K562 (cell line): ENCODE data around the gene KBTBD4. TPM values are rescaled to one million over a fixed set of nuclear protein-coding genes. Genes with fewer than 3 reads are reported as not detected.

Experiments used
- BACH1 ChIP-seq: fragments of 200-800 bp; sonication (Bioruptor generic); IDR thresholded peaks from 2 replicates; pipeline ENCODE4 v1.6.1; 2016; ENCODE audit warnings: missing genetic modification characterization, missing compliant biosample characterization
- BCL6 ChIP-seq: fragments of 250-450 bp; sonication (Bioruptor Pico); IDR thresholded peaks from 2 replicates; pipeline ENCODE4 v1.4.0; 2020
- DLX4 ChIP-seq: fragments of 250-450 bp; sonication (Bioruptor Pico); IDR thresholded peaks from 2 replicates; pipeline ENCODE4 v1.6.1; 2021; ENCODE audit warnings: mild to moderate bottlenecking
- ERF ChIP-seq: fragments of 450-650 bp; formaldehyde crosslinking; IDR thresholded peaks from 2 replicates; pipeline ENCODE4 v1.4.0; 2020; ENCODE audit warnings: mild to moderate bottlenecking, mixed read lengths
- ESRRA ChIP-seq: fragments of 450-650 bp; IDR thresholded peaks from 2 replicates; pipeline ENCODE4 v1.6.1; 2014; ENCODE audit warnings: low read depth, mild to moderate bottlenecking, moderate library complexity, borderline replicate concordance
- GABPA ChIP-seq: fragments of 200-800 bp; sonication (Bioruptor generic); conservative IDR thresholded peaks from 2 replicates; pipeline ENCODE4 v1.6.1; 2016; ENCODE audit warnings: low read depth, missing genetic modification characterization, missing compliant biosample characterization
- HBP1 ChIP-seq: fragments of 450-650 bp; formaldehyde crosslinking; IDR thresholded peaks from 2 replicates; pipeline ENCODE4 v1.4.0; 2022; ENCODE audit warnings: missing genetic modification characterization
- HNRNPH1 ChIP-seq: fragments of 200-400 bp; formaldehyde crosslinking; optimal IDR thresholded peaks from 2 replicates; pipeline ENCODE3; 2017; ENCODE audit warnings: low read depth, mild to moderate bottlenecking, low read length, moderate library complexity
- ILF3 ChIP-seq: fragments of 450-650 bp; IDR thresholded peaks from 2 replicates; pipeline ENCODE4 v1.6.1; 2018; ENCODE audit warnings: antibody characterized with exemption, mild to moderate bottlenecking, moderate library complexity, borderline replicate concordance
- MEF2D ChIP-seq: conservative IDR thresholded peaks from 2 replicates; pipeline ENCODE4 v1.6.1; 2016; ENCODE audit warnings: low read depth, missing genetic modification characterization, missing compliant biosample characterization
- RBM39 ChIP-seq: fragments of 200-400 bp; formaldehyde crosslinking; optimal IDR thresholded peaks from 2 replicates; pipeline ENCODE3; 2018; ENCODE audit warnings: low read depth, low read length
- SRSF1 ChIP-seq: fragments of 200-400 bp; formaldehyde crosslinking; IDR thresholded peaks from 2 replicates; pipeline ENCODE4 v1.6.1; 2017; ENCODE audit warnings: mild to moderate bottlenecking, low read depth, low read length, moderate library complexity
- SRSF9 ChIP-seq: fragments of 200-400 bp; formaldehyde crosslinking; IDR thresholded peaks from 2 replicates; pipeline ENCODE4 v1.6.1; 2017; ENCODE audit warnings: low read depth, low read length, borderline replicate concordance
- TAF7 ChIP-seq: fragments of 450-650 bp; IDR thresholded peaks from 2 replicates; pipeline ENCODE4 v1.6.1; 2016; ENCODE audit warnings: missing genetic modification characterization, missing compliant biosample characterization
- ZNF12 ChIP-seq: sonication (generic); formaldehyde crosslinking; IDR thresholded peaks from 2 replicates; pipeline ENCODE4 v1.4.0; 2020; ENCODE audit warnings: mild to moderate bottlenecking, missing genetic modification reagents
- ZNF764 ChIP-seq: fragments of 250-450 bp; sonication (Bioruptor Pico); IDR thresholded peaks from 2 replicates; pipeline ENCODE4 v1.4.0; 2020; ENCODE audit warnings: low read depth, mild to moderate bottlenecking, moderate library complexity
- polyA plus RNA-seq, 8 experiments: library from polyadenylated mRNA; depleted of rRNA in 4 of 8; stranded (reverse) in 5 of 8; unstranded in 3 of 8; fragments of >200 nt; fragmentation: Nextera tagmentation in 2 of 8; fragmentation: Illumina TruSeq in 1 of 8; extraction: Ambion mirVana in 2 of 8; extraction: Trizol in 1 of 8; gene quantifications; 2 replicates each; pipeline versions ENCODE4 v1.2.1 to v1.2.3, GENCODE V29; 2011 to 2014; ENCODE audit warnings: inconsistent platforms in 1 of 8, missing spikeins in 1 of 8
- total RNA-seq, 7 experiments: library from RNA; depleted of rRNA in 6 of 7; stranded (reverse); fragments of >200 nt in 6 of 7; fragmentation: Illumina TruSeq in 2 of 7; extraction: Trizol in 2 of 7; gene quantifications; 2 replicates each; pipeline versions ENCODE4 v1.2.1 to v1.2.3, GENCODE V29; 2011 to 2021; ENCODE audit warnings: low replicate concordance in 1 of 7
- TF ChIP-seq, protein P1 (sequence below), 2 experiments: fragments of 450-650 bp in 1 of 2; sonication (generic) in 1 of 2; formaldehyde crosslinking in 1 of 2; IDR thresholded peaks in 1 of 2; conservative IDR thresholded peaks in 1 of 2; 2 replicates each; pipeline versions ENCODE4 v1.6.1 to v1.8.1; 2016 to 2023; ENCODE audit warnings: mild to moderate bottlenecking in 2 of 2, moderate library complexity in 2 of 2, inconsistent platforms in 1 of 2, missing genetic modification reagents in 1 of 2
- TF ChIP-seq, protein P2 (sequence below): fragments of 250-450 bp; sonication (Bioruptor Pico); IDR thresholded peaks from 2 replicates; pipeline ENCODE4 v1.9.0; 2021; ENCODE audit warnings: mild to moderate bottlenecking, inconsistent platforms

Gene KBTBD4
- total and polyA plus RNA-seq, 9 of the 15 experiments (the other 6 are each of a cell fraction or from before 2014, with no cell fraction given) = 7.0 to 33.9 (median 13.3) TPM

GRCh38 chr11:47565340-47566148, 13.2 kb downstream of the KBTBD4 start, which contains the start of gene PTPMT1 (continued):
- TF ChIP-seq, protein P1, sequence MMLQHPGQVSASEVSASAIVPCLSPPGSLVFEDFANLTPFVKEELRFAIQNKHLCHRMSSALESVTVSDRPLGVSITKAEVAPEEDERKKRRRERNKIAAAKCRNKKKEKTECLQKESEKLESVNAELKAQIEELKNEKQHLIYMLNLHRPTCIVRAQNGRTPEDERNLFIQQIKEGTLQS (IDR thresholded peaks at IDR 0.05) = no peak
- TF ChIP-seq, protein P1 (CRISPR knock-in tag; conservative IDR thresholded peaks at IDR 0.05) = no peak
- TF ChIP-seq ILF3 = no peak
- TF ChIP-seq, protein P2, sequence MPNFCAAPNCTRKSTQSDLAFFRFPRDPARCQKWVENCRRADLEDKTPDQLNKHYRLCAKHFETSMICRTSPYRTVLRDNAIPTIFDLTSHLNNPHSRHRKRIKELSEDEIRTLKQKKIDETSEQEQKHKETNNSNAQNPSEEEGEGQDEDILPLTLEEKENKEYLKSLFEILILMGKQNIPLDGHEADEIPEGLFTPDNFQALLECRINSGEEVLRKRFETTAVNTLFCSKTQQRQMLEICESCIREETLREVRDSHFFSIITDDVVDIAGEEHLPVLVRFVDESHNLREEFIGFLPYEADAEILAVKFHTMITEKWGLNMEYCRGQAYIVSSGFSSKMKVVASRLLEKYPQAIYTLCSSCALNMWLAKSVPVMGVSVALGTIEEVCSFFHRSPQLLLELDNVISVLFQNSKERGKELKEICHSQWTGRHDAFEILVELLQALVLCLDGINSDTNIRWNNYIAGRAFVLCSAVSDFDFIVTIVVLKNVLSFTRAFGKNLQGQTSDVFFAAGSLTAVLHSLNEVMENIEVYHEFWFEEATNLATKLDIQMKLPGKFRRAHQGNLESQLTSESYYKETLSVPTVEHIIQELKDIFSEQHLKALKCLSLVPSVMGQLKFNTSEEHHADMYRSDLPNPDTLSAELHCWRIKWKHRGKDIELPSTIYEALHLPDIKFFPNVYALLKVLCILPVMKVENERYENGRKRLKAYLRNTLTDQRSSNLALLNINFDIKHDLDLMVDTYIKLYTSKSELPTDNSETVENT (CRISPR knock-in tag) = peak; percentile 49; the same call in 1 of the 2 replicates
- TF ChIP-seq HBP1 = no peak
- no peak for TF ChIP-seq RBM39
- TF ChIP-seq ERF = peak; percentile 77
- TF ChIP-seq BCL6 (CRISPR knock-in tag) = no peak
- no peak for TF ChIP-seq GABPA (tag)
- TF ChIP-seq MEF2D = no peak
- no peak for TF ChIP-seq DLX4 (CRISPR knock-in tag)
- TF ChIP-seq HNRNPH1 = no peak
- no peak for TF ChIP-seq BACH1 (tag)
- no peak for TF ChIP-seq SRSF1
- no peak for TF ChIP-seq ZNF12
- TF ChIP-seq ESRRA = peak; percentile 44; the same call in 1 of the 2 replicates
- no peak for TF ChIP-seq SRSF9
- TF ChIP-seq TAF7 = no peak
- TF ChIP-seq ZNF764 = no peak
